HepG2 (cell line): ENCODE data around the gene TRIM10. TPM values are rescaled to one million over a fixed set of nuclear protein-coding genes. Genes with fewer than 3 reads are reported as not detected.

Source experiments
- HNF4A ChIP-seq: sonication (generic); formaldehyde crosslinking; IDR thresholded peaks from 2 replicates; pipeline ENCODE4 v1.4.0; 2020; ENCODE audit warnings: missing genetic modification reagents
- KAT2B ChIP-seq: fragments of 150-350 bp; IDR thresholded peaks from 2 replicates; pipeline ENCODE4 v1.6.1; 2014; ENCODE audit warnings: low read depth, low read length, borderline replicate concordance
- NFKBIZ ChIP-seq: IDR thresholded peaks from 2 replicates; pipeline ENCODE4 v1.6.1; 2018; ENCODE audit warnings: missing genetic modification reagents, missing compliant biosample characterization
- RARA ChIP-seq: IDR thresholded peaks from 2 replicates; pipeline ENCODE4 v1.6.1; 2016; ENCODE audit warnings: missing genetic modification reagents, missing compliant biosample characterization
- REPIN1 ChIP-seq: sonication (generic); formaldehyde crosslinking; IDR thresholded peaks from 2 replicates; pipeline ENCODE4 v1.8.0; 2022; ENCODE audit warnings: missing genetic modification reagents, low read depth, mild to moderate bottlenecking, borderline replicate concordance
- ZNF292 ChIP-seq: sonication (generic); formaldehyde crosslinking; IDR thresholded peaks from 2 replicates; pipeline ENCODE4 v1.8.1; 2022; ENCODE audit warnings: mild to moderate bottlenecking, low read depth, missing genetic modification reagents, borderline replicate concordance
- ZNF367 ChIP-seq: sonication (generic); formaldehyde crosslinking; IDR thresholded peaks from 2 replicates; pipeline ENCODE4 v1.4.0; 2020; ENCODE audit warnings: missing genetic modification reagents, borderline replicate concordance
- ZNF607 ChIP-seq: sonication (generic); formaldehyde crosslinking; IDR thresholded peaks from 2 replicates; pipeline ENCODE4 v1.5.1; 2020; ENCODE audit warnings: missing genetic modification reagents, mild to moderate bottlenecking, borderline replicate concordance
- polyA plus RNA-seq, 8 experiments: library from polyadenylated mRNA; depleted of rRNA in 3 of 8; stranded (reverse) in 7 of 8; unstranded in 1 of 8; fragments of >200 nt; fragmentation: Illumina TruSeq in 4 of 8; extraction: Trizol in 4 of 8; gene quantifications; 2 replicates each; pipeline versions ENCODE4 v1.2.1 to v1.2.3, GENCODE V29; 2011 to 2016; ENCODE audit warnings: low read depth in 4 of 8, missing spikeins in 1 of 8, mixed read lengths in 1 of 8; ENCODE audit not compliant: insufficient read depth in 1 of 8
- total RNA-seq, 5 experiments: library from RNA; depleted of rRNA; stranded (reverse); fragments of >200 nt; fragmentation: Illumina TruSeq; extraction: Trizol; gene quantifications; 2 replicates each; pipeline ENCODE4 v1.2.3, GENCODE V29; 2016; ENCODE audit warnings: low read depth in 1 of 5
- TF ChIP-seq, protein P1 (sequence below): IDR thresholded peaks from 2 replicates; pipeline ENCODE4 v1.6.1; 2012; ENCODE audit warnings: low read length, improper control_type of control experiment

Gene TRIM10
- total and polyA plus RNA-seq, 2 of the 13 experiments (the other 11 are each of a cell fraction or from before 2014, with no cell fraction given), result 4.1 to 6.8 TPM

DNA sequence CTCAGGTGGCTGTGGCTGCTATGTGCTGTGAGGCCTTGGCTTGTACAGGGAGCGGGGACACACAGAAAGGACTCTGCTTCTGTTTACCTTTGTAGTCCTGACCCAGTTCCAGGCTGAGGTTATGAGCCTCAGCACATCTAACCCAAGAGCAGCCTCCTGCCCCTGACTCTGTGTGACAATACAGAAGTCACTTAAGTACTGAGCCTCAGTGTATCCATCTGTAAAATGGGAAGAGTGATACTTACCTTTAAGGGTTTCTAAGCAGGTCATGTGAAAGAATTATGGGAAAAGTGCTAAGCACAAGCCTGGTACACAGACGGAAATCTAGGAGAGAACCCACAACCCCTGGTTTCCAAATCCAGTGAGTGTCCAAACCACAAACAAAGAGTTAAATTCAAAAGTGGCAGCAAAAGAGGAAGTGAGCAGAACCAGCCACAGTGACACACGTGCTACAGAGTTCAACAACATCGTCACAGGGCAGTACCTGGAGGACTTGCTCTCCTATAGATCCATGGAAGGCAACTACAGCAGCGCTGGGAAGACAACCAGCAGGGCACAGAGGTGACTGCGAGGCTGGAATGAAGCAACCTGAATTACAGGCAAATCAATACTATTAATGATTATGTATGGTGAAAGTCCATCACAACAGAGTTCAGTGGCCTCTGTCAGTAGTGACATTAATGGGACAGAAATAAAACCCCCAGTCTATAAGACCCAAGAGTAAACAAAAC is 39.7 kb upstream of the TRIM10 start (continued):
- TF ChIP-seq ZNF367 (CRISPR knock-in tag), result no peak
- TF ChIP-seq ZNF607, result peak; percentile 27; the same call in 1 of the 2 replicates
- TF ChIP-seq RARA (CRISPR knock-in tag), result no peak
- TF ChIP-seq REPIN1 (CRISPR knock-in tag), result 0 out of 2 replicates have a peak, but pooled peaks have one; percentile 25
- no peak for TF ChIP-seq NFKBIZ (CRISPR knock-in tag)
- TF ChIP-seq HNF4A (CRISPR knock-in tag), result peak; percentile 30; the same call in 1 of the 2 replicates
- TF ChIP-seq, protein P1, sequence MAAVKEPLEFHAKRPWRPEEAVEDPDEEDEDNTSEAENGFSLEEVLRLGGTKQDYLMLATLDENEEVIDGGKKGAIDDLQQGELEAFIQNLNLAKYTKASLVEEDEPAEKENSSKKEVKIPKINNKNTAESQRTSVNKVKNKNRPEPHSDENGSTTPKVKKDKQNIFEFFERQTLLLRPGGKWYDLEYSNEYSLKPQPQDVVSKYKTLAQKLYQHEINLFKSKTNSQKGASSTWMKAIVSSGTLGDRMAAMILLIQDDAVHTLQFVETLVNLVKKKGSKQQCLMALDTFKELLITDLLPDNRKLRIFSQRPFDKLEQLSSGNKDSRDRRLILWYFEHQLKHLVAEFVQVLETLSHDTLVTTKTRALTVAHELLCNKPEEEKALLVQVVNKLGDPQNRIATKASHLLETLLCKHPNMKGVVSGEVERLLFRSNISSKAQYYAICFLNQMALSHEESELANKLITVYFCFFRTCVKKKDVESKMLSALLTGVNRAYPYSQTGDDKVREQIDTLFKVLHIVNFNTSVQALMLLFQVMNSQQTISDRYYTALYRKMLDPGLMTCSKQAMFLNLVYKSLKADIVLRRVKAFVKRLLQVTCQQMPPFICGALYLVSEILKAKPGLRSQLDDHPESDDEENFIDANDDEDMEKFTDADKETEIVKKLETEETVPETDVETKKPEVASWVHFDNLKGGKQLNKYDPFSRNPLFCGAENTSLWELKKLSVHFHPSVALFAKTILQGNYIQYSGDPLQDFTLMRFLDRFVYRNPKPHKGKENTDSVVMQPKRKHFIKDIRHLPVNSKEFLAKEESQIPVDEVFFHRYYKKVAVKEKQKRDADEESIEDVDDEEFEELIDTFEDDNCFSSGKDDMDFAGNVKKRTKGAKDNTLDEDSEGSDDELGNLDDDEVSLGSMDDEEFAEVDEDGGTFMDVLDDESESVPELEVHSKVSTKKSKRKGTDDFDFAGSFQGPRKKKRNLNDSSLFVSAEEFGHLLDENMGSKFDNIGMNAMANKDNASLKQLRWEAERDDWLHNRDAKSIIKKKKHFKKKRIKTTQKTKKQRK, result no peak
- TF ChIP-seq KAT2B, result 0 out of 2 replicates have a peak, but pooled peaks have one; percentile 14
- peak; percentile 46; the same call in 1 of the 2 replicates for TF ChIP-seq ZNF292 (CRISPR knock-in tag)
- TF ChIP-seq, all 625 proteins: peak for 36
